GM19351 (cell line): ENCODE measurements around the gene BGN.

Source experiments
- ATAC-seq: cut with Tn5 transposase; IDR thresholded peaks from one replicate; pipeline ENCODE4 v1.9.1; 2021; ENCODE audit warnings: mild to moderate bottlenecking, moderate library complexity; ENCODE audit not compliant: unreplicated experiment

The BGN gene

GRCh38 chrX:153481043-153481442 lies 13.7 kb upstream of the BGN start:
- ATAC-seq, result no peak

GRCh38 chrX:153482376-153483015 lies 12.3 kb upstream of the BGN start:
- ATAC-seq, result no peak

- ATAC-seq, result no peak
Observed at GRCh38 chrX:153485396-153486080, 9.2 kb upstream of the BGN start.

GRCh38 chrX:153486171-153486570 lies 8.6 kb upstream of the BGN start:
- ATAC-seq, result no peak

GRCh38 chrX:153487590-153488071 lies 7.1 kb upstream of the BGN start:
- ATAC-seq, result no peak

- ATAC-seq, result no peak
Observed at GRCh38 chrX:153488231-153488914, 6.4 kb upstream of the BGN start.

GRCh38 chrX:153490217-153490930 lies 4.4 kb upstream of the BGN start:
- no peak for ATAC-seq

GRCh38 chrX:153491351-153491914 lies 3.3 kb upstream of the BGN start:
- no peak for ATAC-seq

GRCh38 chrX:153491918-153492317 lies 2.9 kb upstream of the BGN start:
- ATAC-seq, result no peak

GRCh38 chrX:153492543-153492942 lies 2.2 kb upstream of the BGN start:
- no peak for ATAC-seq

GRCh38 chrX:153493085-153493484 lies 1.7 kb upstream of the BGN start:
- no peak for ATAC-seq

GRCh38 chrX:153494061-153494460 lies 719 bp upstream of the BGN start:
- no peak for ATAC-seq

GRCh38 chrX:153495362-153495751 lies 577 bp downstream of the BGN start:
- no peak for ATAC-seq

GRCh38 chrX:153495903-153496589 lies 1.3 kb downstream of the BGN start:
- no peak for ATAC-seq

- no peak for ATAC-seq
Observed at GRCh38 chrX:153496590-153496959, 1.8 kb downstream of the BGN start.

GRCh38 chrX:153498453-153498852 lies 3.7 kb downstream of the BGN start:
- ATAC-seq, result no peak

- no peak for ATAC-seq
Observed at GRCh38 chrX:153499341-153499740, 4.6 kb downstream of the BGN start.

- ATAC-seq, result no peak
Observed at GRCh38 chrX:153499876-153500275, 5.1 kb downstream of the BGN start.

- no peak for ATAC-seq
Observed at GRCh38 chrX:153500676-153501280, 6.0 kb downstream of the BGN start.

- no peak for ATAC-seq
Observed at GRCh38 chrX:153501530-153501929, 6.8 kb downstream of the BGN start.
